HG02938 (cell line): Measurements from ENCODE around the gene PDIA5.
"Not testable (repeated sequence)": the region's sequence is repeated elsewhere in the genome, so short reads cannot be mapped to it uniquely, and the experiment has no call there.

Source experiments
- ATAC-seq: cut with Tn5 transposase; IDR thresholded peaks from one replicate; pipeline ENCODE4 v1.9.1; 2021; ENCODE audit warnings: mild to moderate bottlenecking, moderate library complexity; ENCODE audit not compliant: unreplicated experiment

The PDIA5 gene

GRCh38 chr3:123143669-123144411, 77.0 kb downstream of the PDIA5 start:
- ATAC-seq: no peak

- ATAC-seq: no peak
Observed at GRCh38 chr3:123147754-123148535, 81.1 kb downstream of the PDIA5 start.

GRCh38 chr3:123148772-123149171, 81.9 kb downstream of the PDIA5 start:
- no peak for ATAC-seq

- ATAC-seq: no peak
Observed at GRCh38 chr3:123149525-123149924, 82.7 kb downstream of the PDIA5 start.

- no peak for ATAC-seq
Observed at GRCh38 chr3:123150449-123151215, 83.8 kb downstream of the PDIA5 start.

GRCh38 chr3:123151251-123151705, 84.5 kb downstream of the PDIA5 start:
- ATAC-seq: no peak

GRCh38 chr3:123151853-123152420, 85.1 kb downstream of the PDIA5 start:
- not testable (repeated sequence) for ATAC-seq

- no peak for ATAC-seq
Observed at GRCh38 chr3:123152687-123153086, 85.9 kb downstream of the PDIA5 start.

GRCh38 chr3:123153125-123154019, 86.5 kb downstream of the PDIA5 start:
- no peak for ATAC-seq

GRCh38 chr3:123154020-123154985, 87.5 kb downstream of the PDIA5 start:
- ATAC-seq: no peak

GRCh38 chr3:123155471-123156011, 88.7 kb downstream of the PDIA5 start:
- no peak for ATAC-seq

GRCh38 chr3:123156276-123156995, 89.6 kb downstream of the PDIA5 start:
- no peak for ATAC-seq

GRCh38 chr3:123157209-123157597, 90.4 kb downstream of the PDIA5 start:
- no peak for ATAC-seq

GRCh38 chr3:123157598-123158287, 90.9 kb downstream of the PDIA5 start:
- no peak for ATAC-seq

- no peak for ATAC-seq
Observed at GRCh38 chr3:123158330-123158729, 91.5 kb downstream of the PDIA5 start.

- ATAC-seq: no peak
Observed at GRCh38 chr3:123158899-123159390, 92.1 kb downstream of the PDIA5 start.

- no peak for ATAC-seq
Observed at GRCh38 chr3:123159926-123160635, 93.3 kb downstream of the PDIA5 start.
